HG03066 (cell line): ENCODE results near the gene DKK2.
"Not testable (repeated sequence)": the region's sequence is repeated elsewhere in the genome, so short reads cannot be mapped to it uniquely, and the experiment has no call there.

Experiments
- ATAC-seq: cut with Tn5 transposase; IDR thresholded peaks from one replicate; pipeline ENCODE4 v1.9.1; 2021; ENCODE audit warnings: low read depth; ENCODE audit not compliant: unreplicated experiment

DKK2 gene

DNA sequence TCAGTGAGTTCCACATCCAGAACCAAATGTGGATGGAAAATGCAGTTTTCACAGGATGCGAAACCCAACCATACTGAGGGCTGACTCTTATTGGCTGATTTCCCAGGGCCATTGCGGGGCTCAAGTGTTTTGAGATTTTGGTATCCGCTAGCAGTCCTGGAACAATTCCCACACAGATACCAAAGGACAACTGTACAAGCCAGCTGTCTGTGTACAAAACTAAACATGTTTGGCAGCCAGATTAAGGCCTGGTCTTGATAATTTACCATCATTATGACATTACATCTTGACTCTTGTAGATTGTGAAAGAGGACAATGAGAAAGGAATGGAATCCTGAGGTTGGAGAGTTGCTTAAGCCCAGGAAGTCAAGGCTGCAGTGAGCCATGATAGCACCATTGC lies 121.9 kb downstream of the DKK2 start:
- ATAC-seq: no peak

DNA sequence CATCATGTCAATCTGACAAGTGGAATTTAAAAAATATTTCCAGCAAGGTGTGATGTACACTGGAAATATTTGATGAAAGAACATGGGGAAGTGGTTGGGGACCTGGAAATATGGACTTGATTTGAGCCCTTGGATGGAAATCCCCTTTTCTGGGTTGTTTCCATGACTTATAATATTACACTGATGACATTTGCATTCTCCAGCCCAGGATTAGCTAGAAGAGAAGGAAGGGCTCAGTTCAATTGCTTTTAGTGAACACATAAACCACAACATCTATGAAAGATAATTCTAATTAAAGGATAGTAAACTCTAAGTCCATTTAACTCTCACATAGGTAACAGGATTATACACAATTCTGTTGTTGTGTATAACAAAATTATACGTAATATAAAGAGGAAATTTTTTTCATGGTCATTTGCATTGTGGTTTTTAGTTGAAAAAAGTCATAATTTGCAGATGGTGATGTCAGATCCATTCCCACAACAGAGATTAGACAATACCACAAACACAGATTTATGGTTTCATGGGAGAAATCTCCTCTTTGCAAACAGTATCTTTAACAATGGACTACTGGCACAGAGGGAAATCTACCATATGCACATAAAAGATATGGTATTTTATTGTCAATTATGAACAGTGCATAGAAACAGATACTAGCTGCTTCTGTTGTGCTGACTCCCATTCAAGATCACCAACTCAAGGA lies 126.5 kb downstream of the DKK2 start:
- no peak for ATAC-seq

DNA sequence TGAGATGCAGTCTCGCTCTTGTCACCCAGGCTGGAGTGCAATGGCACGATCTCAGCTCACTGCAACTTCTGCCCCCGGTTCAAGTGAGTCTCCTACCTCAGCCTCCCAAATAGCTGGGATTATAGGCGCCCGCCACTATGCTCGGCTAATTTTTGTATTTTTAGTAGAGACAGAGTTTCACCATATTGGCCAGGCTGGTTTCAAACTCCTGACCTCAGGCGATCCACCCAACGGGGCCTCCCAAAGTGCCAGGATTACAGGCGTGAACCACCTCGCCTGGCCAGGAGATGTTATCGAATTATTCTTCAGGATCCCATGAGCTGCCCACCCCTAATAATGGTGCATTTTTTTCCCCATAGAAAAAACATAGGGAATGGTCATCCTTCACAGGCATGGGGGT lies 128.1 kb downstream of the DKK2 start:
- ATAC-seq: not testable (repeated sequence)

DNA sequence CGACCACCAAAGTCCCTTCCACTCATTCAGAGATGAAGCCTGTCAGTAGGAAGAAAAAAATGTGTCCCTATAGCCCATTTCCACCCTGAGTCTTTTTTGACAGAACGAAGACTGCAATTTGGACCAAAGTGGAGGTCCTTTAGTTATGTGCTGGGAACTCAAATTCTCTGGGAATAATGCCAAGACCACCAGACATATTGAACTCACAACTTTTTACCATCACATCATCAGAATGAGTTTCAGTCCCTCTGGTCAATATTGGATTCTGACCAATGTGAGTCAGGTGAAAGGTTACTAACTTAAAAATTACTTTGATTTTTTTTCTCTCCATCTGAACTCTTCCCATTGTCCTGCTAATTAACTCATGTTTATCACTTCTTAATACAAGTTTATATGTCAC lies 128.9 kb downstream of the DKK2 start:
- ATAC-seq: no peak

DNA sequence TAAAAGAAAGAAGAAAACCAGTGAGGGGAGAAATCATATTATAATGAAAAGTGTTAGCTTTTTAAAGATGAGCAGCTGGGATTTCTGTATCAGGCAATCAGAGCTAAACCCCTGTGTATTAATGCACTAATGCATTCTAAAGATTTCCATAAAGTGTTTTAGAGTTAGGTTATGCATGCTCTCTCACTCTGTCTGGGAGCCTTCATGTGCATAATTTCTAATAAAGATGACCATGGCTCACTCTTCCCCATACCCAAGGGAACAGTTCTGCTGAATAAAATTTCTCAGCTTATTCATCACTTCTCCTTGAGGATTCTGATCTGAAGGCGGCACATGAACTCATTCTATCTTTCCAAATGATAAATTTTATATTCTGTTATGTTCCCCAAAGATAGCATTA lies 129.4 kb downstream of the DKK2 start:
- no peak for ATAC-seq

DNA sequence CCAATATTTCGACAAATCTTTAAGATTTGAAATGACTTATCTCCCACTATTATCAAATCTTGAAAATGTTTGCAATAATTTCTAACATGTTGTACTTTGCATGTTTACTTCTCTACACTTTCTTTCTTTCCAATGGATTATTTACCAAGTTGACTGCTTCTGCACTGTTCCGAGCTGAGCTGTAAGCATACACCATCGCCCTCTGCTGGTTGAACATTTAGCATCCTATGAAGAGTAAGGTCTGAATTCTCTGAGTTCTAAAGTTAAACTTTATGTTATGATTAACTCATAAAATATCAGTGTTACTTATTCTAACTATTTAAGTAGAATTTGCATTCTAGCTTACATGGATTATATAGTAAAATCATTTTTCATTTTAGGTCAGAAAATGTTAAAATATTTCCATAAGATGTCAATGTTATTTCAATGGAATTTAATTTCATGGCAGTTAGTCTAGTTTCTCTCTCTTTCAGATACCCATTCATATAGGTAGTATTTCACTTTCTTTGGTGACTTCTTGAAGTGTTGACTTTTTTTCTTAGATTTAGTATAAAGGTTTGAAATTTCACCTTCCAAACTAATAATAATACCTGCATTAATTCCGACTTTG lies 137.4 kb downstream of the DKK2 start:
- ATAC-seq: no peak

DNA sequence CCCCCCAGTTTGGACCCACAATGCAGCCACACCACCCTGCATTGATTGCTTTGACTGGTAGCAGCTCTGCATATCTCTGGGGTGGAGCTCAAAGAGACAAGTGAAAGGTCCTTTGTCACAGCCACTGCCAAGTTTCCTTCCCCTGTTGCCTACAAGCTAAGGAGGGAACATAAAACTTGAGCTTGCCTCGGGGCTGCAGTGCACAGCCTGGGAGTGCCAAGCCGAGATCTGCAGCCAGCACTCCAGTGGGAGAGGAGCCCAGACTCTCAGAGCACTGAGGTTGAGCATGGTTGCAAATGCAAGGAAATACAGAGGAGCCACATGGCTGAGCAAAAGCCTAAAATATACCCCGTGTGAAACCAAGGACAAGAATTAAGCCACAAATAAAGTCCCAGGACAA lies 142.2 kb downstream of the DKK2 start:
- no peak for ATAC-seq

DNA sequence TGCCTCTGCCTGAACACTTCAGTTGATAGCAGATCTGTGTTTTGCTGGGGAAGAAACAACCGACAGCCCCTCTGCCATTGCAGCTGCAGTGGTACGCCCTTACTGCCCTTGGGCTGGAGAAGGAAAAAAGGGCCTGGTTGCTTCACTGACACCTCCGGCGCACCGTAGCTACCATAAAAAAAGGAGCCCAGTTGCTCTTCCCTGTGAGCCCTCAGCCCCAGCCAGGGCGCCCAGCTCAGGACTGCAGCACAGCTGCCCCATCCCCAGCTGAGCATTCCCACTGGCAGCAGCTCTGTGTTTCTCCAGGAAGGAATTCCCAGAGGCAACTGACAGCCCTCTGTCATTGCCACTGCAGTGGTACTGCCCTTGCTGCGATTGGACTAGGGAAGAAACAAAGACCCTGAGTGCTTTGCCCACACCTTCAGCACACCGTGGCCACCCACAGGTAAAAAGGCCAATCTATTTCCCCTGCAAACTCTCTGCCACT lies 142.7 kb downstream of the DKK2 start:
- no peak for ATAC-seq

DNA sequence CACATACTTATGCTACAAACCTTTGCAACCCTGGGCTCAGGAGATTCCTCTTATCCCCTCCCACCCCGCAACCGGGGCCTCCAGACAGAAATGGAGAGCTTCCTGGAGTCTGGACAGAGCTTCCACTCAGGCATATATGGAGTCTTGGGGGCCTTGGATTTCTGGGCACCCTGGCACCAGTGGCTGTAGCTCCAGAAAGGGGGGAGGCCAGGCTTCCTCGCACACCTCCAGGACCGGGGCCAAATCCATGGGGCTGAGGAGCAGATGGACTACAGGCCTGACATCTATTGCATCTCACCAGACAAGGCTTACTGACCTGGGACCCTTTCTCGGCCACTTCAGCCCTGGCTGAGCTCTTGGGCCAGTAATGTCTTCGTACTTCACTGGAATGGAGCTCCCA lies 143.3 kb downstream of the DKK2 start:
- ATAC-seq: no peak

DNA sequence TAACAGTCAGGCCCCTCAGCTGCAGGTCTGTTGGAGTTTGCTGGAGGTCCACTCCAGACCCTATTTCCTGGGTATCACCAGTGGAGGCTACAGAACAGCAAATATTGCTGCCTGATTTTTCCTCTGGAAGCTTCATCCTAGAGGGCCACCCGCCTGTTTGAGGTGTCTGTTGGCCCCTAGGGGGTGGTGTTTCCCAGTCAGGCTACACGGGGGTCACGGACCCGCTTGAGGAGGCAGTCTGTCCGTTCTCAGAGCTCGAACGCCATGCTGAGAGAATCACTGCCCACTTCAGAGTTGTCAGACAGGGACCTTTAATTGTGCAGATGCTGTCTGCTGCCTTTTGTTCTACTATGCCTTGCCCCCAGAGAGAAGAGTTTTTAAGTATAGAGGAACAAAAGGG lies 160.8 kb downstream of the DKK2 start:
- no peak for ATAC-seq
